Heart left ventricle (tissue), 16 donors: Measurements from ENCODE around the gene STPG4. TPM values are rescaled to one million over a fixed set of nuclear protein-coding genes. Genes with fewer than 3 reads are reported as not detected.

Experiments
- ATAC-seq, 4 donors: fragments of 200-7000 bp; cut with Tn5 transposase; one replicate each; pipeline ENCODE4 v1.9.1; 2020 to 2022; ENCODE audit warnings: moderate library complexity in 4 of 4, mild to moderate bottlenecking in 3 of 4, moderate number of reproducible peaks in 1 of 4
- DNase-seq, 5 donors: peaks; one replicate each; pipeline ENCODE4 v3.0.0-alpha.2; 2020
- H3K27ac ChIP-seq, 12 donors: fragments of 200-600 bp; sonication (generic) in 4 of 12; one replicate each; pipeline versions ENCODE4 v1.5.0 to v1.8.0; 2016 to 2022; ENCODE audit warnings: mild to moderate bottlenecking in 2 of 12
- H3K27me3 ChIP-seq, 9 donors: fragments of 200-600 bp; sonication (generic) in 2 of 9; one replicate each; pipeline versions ENCODE4 v1.5.1 to v1.8.0; 2016 to 2022; ENCODE audit warnings: mild to moderate bottlenecking in 3 of 9
- H3K36me3 ChIP-seq, 9 donors: fragments of 200-600 bp; sonication (generic) in 2 of 9; one replicate each; pipeline versions ENCODE4 v1.5.0 to v1.8.0; 2018 to 2022; ENCODE audit warnings: mild to moderate bottlenecking in 2 of 9
- H3K4me1 ChIP-seq, 12 donors: fragments of 200-600 bp; sonication (generic) in 4 of 12; one replicate each; pipeline versions ENCODE4 v1.5.0 to v1.8.0; 2016 to 2022; ENCODE audit warnings: mild to moderate bottlenecking in 3 of 12
- H3K4me3 ChIP-seq, 12 donors: fragments of 200-600 bp; sonication (generic) in 4 of 12; one replicate each; pipeline versions ENCODE4 v1.5.0 to v1.8.0; 2017 to 2022; ENCODE audit warnings: mild to moderate bottlenecking in 9 of 12, moderate library complexity in 4 of 12
- H3K9me3 ChIP-seq, 12 donors: fragments of 200-600 bp; sonication (generic) in 4 of 12; one replicate each; pipeline versions ENCODE4 v1.5.0 to v1.8.0; 2016 to 2022; ENCODE audit warnings: mild to moderate bottlenecking in 1 of 12
- POLR2A ChIP-seq, 2 donors: fragments of 450-650 bp; IDR thresholded peaks; one replicate each; pipeline ENCODE4 v1.6.1; 2017; ENCODE audit warnings: antibody characterized with exemption in 2 of 2, mild to moderate bottlenecking in 2 of 2, moderate library complexity in 2 of 2
- WGBS, 4 donors: extraction: QIAGEN DNeasy Blood & Tissue Kit in 2 of 4; methylation state at CpG; one replicate each; pipeline versions ENCODE4 v1.1.5 to v1.1.7; 2013 to 2018; 5-methylcytosine and 5-hydroxymethylcytosine counted together
- intact Hi-C, 10 donors: fragments of 100-400 bp; cut with DNase I; formaldehyde crosslinking; loops; one replicate each; pipeline versions ENCODE4 v1.11.1 to v1.14.2; 2022
- long read RNA-seq, 3 donors: library from polyadenylated mRNA; unstranded; transcript quantifications; one replicate each; pipeline ENCODE4 v2.0.0, GENCODE V29; 2020 to 2021
- polyA plus RNA-seq, 2 donors: library from polyadenylated mRNA; stranded (reverse); fragments of 200-250 nt; gene quantifications; one replicate each; pipeline ENCODE4 v1.2.3, GENCODE V29; 2013
- total RNA-seq, 9 donors: library from RNA; depleted of rRNA in 2 of 9; stranded (reverse); fragments of >200 nt in 2 of 9; fragmentation: NEBNext Ultra II Directional in 3 of 9; extraction: Animal tissue kit (Norgen Biotek cat#: 25700) in 3 of 9; gene quantifications; one replicate each; pipeline versions ENCODE4 v1.1.0 to v1.2.4, GENCODE V29; 2016 to 2023
- TF ChIP-seq, protein P1 (sequence below), 12 donors: fragments of 200-600 bp; sonication (generic) in 4 of 12; IDR thresholded peaks; one replicate each; pipeline versions ENCODE4 v1.5.0 to v1.8.0; 2018 to 2022; ENCODE audit warnings: antibody characterized with exemption in 12 of 12, mild to moderate bottlenecking in 5 of 12
- donor health status: ischemic (EF 13 %, LVEDD 7.1; RV severe dilation, severe dysfunction).
- donor health status: healthy with polysubstance abuse.
- donor health status: DM: no; HTN: yes; CAD: no.
- donor health status: DM: no; HTN: no; CAD: no.
- donor health status: ischemic (EF 25% LVEDD 6.9; RV normal size, moderate dysfunction).
- donor health status: ischemic (EF 25% LVEDD 5.7; RV mildly dilated, moderate dysfunction).
- donor health status: healthy.
- donor health status: DM: yes; HTN: yes; CAD: no.
- donor health status: ischemic (EF 35%, LVEDD 5.7; RV mildly dilated, moderate dysfunction).
- donor health status: nonischemic (EF 11% LVEDD 7.7; RV severe dilation, severe dysfunction).
- donor health status: DM: yes; HTN: yes; CAD: no.
- donor health status: PGD.
- donor health status: ischemic (EF 29% LVEDD 5.4; RV normal size, mild dysfunction).
- donor health status: nonischemic (EF 23%, LVEDD 6.1; RV moderate dilation, normal function).

The STPG4 gene
- under 1 TPM in 1 of 9 donors, not detected in 8; 0.52 TPM for total RNA-seq
- not detected for polyA plus RNA-seq
- long read RNA-seq, donor 1, partial matches to known transcripts = 0 of 1 reads
- long read RNA-seq, donor 1, other reads (novel, unspliced or antisense) = 1 of 1 reads
- long read RNA-seq, donor 2 = 0 reads
- long read RNA-seq, donor 3 = 0 reads

DNA sequence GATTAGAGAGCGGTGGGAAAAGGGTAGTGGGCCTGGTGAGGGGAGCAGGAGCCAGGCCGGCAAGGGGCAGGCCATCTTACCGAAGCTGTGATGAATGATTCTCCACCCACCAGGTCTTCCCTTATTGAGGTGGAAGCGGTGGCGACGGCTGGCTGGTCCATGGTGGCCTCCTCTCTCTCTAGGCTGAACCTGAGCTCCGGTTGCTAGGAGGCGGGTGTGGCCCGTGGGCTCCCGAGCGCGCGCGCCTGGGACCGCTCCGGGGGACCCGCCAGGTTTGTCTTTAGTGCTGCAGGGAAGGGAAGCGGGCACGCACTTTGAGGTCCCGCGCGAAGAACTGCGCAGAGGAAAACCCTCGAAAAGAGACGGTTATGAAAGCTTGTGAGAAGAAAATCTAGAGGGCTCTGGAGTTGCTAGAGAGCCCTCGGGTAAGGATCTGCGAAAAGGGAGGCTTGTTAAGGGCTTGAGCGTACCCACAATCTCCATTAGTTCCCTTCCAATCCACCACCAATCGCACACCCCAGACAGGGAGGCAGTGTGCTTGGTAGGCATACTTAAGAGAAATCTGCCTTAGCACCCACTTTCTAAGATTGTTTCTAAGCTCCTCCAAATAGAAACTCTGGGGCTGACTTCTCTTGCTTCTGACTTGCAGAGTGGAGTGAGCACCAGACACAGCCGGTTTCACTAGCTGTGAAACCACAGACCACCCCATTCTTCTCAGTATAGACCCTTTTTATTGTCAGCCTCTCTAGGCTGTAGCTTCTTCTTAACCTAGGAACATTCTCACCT is at the start of gene STPG4:
Gene STPG4 (minus strand): TSS at position 218 of the 786 bp plus-strand sequence. CDS start 57 bp downstream, at position 161.
- intact Hi-C loops = no loop called here
- H3K4me3 ChIP-seq = no peak within 1 kb of the TSS
- peak in 1 of 4 donors; percentile 54 for ATAC-seq
- TF ChIP-seq POLR2A (IDR thresholded peaks at IDR 0.05) = no peak
- TF ChIP-seq, protein P1, sequence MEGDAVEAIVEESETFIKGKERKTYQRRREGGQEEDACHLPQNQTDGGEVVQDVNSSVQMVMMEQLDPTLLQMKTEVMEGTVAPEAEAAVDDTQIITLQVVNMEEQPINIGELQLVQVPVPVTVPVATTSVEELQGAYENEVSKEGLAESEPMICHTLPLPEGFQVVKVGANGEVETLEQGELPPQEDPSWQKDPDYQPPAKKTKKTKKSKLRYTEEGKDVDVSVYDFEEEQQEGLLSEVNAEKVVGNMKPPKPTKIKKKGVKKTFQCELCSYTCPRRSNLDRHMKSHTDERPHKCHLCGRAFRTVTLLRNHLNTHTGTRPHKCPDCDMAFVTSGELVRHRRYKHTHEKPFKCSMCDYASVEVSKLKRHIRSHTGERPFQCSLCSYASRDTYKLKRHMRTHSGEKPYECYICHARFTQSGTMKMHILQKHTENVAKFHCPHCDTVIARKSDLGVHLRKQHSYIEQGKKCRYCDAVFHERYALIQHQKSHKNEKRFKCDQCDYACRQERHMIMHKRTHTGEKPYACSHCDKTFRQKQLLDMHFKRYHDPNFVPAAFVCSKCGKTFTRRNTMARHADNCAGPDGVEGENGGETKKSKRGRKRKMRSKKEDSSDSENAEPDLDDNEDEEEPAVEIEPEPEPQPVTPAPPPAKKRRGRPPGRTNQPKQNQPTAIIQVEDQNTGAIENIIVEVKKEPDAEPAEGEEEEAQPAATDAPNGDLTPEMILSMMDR (IDR thresholded peaks at IDR 0.05) = no peak
- H3K36me3 ChIP-seq = peaks cover 0 to 80% (median 44%) of the 10 kb centered on the region in 9 donors
- peak within 1 kb of the TSS in 1 of 12 donors; percentile 27 for H3K27ac ChIP-seq
- no peaks in the 10 kb centered on the region for H3K27me3 ChIP-seq
- no peaks in the 10 kb centered on the region for H3K9me3 ChIP-seq
- WGBS, 4 donors = 84 to 88% (median 86%) methylated on average over 30 of the region's 30 CpGs
- peaks cover 0 to 7% (median 0%) of the 10 kb centered on the region in 12 donors for H3K4me1 ChIP-seq
- DNase-seq = no peak

DNA sequence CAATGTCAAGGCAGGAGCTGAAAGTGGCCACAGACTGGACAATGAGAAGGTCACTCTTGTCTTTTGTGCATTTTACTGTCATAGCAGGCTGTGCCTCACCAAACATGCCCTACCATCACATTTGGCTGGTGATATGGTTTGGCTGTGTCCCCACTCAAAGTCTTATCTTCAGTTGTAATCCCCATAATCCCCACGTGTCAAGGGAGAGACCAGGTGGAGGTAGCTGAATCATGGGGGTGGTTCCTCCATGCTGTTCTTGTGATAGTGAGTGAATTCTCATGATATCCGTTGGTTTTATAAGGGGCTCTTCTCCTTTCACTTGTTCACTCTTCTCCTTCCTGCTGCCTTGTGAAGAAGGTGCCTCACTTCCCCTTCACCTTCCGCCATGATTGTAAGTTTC is 49.6 kb upstream of the STPG4 start:
- Histone ChIP-seq H3K4me3 (no peak overlapping the region), H3K36me3 (no peaks in the 10 kb centered on the region), H3K4me1 (peaks cover 0 to 13% (median 4%) of the 10 kb centered on the region in 12 donors), H3K27me3 (no peaks in the 10 kb centered on the region), H3K9me3 (no peaks in the 10 kb centered on the region), H3K27ac (no peak overlapping the region)
- ATAC-seq = no peak
- no peak for DNase-seq
- WGBS, 4 donors = 64 to 82% (median 69%) methylated on average over 3 of the region's 3 CpGs
- intact Hi-C loops = no loop called here
- TF ChIP-seq POLR2A (IDR thresholded peaks at IDR 0.05) = no peak
- TF ChIP-seq, protein P1 (IDR thresholded peaks at IDR 0.05) = no peak

DNA sequence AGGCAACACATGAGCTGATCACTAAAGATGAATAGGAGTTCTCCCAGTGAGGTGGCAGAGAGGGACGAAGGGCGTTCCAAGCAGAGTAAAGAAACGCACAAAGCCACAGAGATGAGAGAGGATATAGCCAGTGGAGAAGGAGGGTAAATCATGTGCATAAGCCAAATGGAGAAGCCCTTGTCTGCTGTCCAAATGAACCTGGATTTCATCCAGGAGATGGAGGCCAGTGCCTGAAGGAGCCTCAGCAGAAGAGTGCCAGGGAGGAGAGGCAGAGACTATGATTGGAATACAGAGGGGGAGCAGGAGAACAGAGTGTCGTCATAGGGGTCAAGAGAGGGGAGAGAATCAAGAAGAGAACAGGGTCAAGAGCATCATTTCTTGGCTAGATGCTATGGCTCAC is 48.9 kb upstream of the STPG4 start:
- ATAC-seq = no peak
- DNase-seq = no peak
- Histone ChIP-seq H3K4me1 (peaks cover 0 to 13% (median 4%) of the 10 kb centered on the region in 12 donors), H3K4me3 (no peak overlapping the region), H3K36me3 (no peaks in the 10 kb centered on the region), H3K9me3 (no peaks in the 10 kb centered on the region), H3K27ac (no peak overlapping the region), H3K27me3 (no peaks in the 10 kb centered on the region)
- TF ChIP-seq, protein P1 (IDR thresholded peaks at IDR 0.05) = no peak
- TF ChIP-seq POLR2A (IDR thresholded peaks at IDR 0.05) = no peak
- WGBS, 4 donors = 92 to 95% (median 94%) methylated on average over 4 of the region's 4 CpGs
- intact Hi-C loops = no loop called here

DNA sequence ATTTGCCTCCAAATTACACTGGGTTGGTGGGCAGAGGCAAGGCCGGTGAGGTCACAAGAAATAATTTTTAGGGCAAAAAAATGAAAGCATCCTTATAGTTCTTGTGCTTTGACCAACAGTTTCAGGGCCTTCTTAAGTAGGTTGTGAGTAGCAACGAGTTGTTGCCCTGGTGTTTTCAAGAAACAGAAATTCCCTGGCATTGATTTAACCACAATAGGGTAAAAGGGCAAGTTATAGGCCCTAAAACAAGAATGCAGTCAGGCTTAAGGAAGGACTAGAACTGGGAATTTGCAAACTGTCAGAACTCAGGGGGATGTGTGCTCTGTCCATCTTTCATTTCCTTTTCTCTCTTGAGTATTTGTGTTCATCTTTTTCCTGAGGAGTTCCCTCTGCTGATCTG is 46.1 kb upstream of the STPG4 start:
- WGBS, 4 donors = 84 to 94% (median 86%) methylated on average over 2 of the region's 2 CpGs
- Histone ChIP-seq H3K27ac (no peak overlapping the region), H3K36me3 (no peaks in the 10 kb centered on the region), H3K4me1 (peaks cover 0 to 12% (median 4%) of the 10 kb centered on the region in 12 donors), H3K9me3 (no peaks in the 10 kb centered on the region), H3K4me3 (no peak overlapping the region), H3K27me3 (no peaks in the 10 kb centered on the region)
- DNase-seq (no peak), ATAC-seq (no peak)
- intact Hi-C loops = no loop called here
- TF ChIP-seq POLR2A (IDR thresholded peaks at IDR 0.05) = no peak
- TF ChIP-seq, protein P1 (IDR thresholded peaks at IDR 0.05) = no peak
